Measurements from ENCODE around the gene CORO1C. TPM values are rescaled to one million over a fixed set of nuclear protein-coding genes. Genes with fewer than 3 reads are reported as not detected.

The CORO1C gene
- total RNA-seq, 1 experiment from 2014 or later = 138 TPM

GRCh38 chr12:108752387-108752786 is 21.1 kb upstream of the CORO1C start:
- Histone ChIP-seq H3K4me1 (ENCODE audit: control insufficient read depth in 1 of 2, insufficient read depth in 2 of 2, low read length in 2 of 2) (0 out of 4 replicates have a peak, but pooled peaks cover 0 to 3% of the 10 kb centered on the region in 2 experiments), H3K79me2 (ENCODE audit: insufficient read depth, low read length) (no peaks in the 10 kb centered on the region), H3K9me3 (ENCODE audit: control insufficient read depth in 1 of 2, insufficient read depth in 1 of 2, low read depth in 1 of 2, low read length in 2 of 2) (no peaks in the 10 kb centered on the region), H3K4me2 (ENCODE audit: low read length) (no peak overlapping the region), H3K27ac (ENCODE audit: low read depth, low read length) (no peak overlapping the region), H3K27me3 (ENCODE audit: insufficient read depth, low read length) (no peaks in the 10 kb centered on the region), H2AFZ (ENCODE audit: low read depth, low read length, poor library complexity, severe bottlenecking) (no peak overlapping the region), H3K9me2 (ENCODE audit: insufficient read depth) (no peaks in the 10 kb centered on the region), H3K9ac (ENCODE audit: low read length) (no peak overlapping the region), H3K36me3 (ENCODE audit: control insufficient read depth in 1 of 2, insufficient read depth in 2 of 2, low read length in 2 of 2) (no peaks in the 10 kb centered on the region), H4K20me1 (ENCODE audit: insufficient read depth) (no peaks in the 10 kb centered on the region), H3K4me3 (replicated peaks in 1 of 2; ENCODE audit: low read depth in 1 of 2, low read length in 2 of 2) (no peak overlapping the region)
- no TSS peak for BruUV-seq (replicated peaks)
- CTCF ChIA-PET = no interaction called here
- ATAC-seq = no peak
- POLR2A ChIA-PET = no interaction called here
- TF ChIP-seq ZNF274 (IDR thresholded peaks at IDR 0.05; ENCODE audit: low read depth, low read length) = no peak
- no peak for TF ChIP-seq EGR1 (IDR thresholded peaks at IDR 0.05; ENCODE audit: low read depth)
- TF ChIP-seq CBX3 (IDR thresholded peaks at IDR 0.05; ENCODE audit: low read depth) = no peak
- no peak for TF ChIP-seq SRF (IDR thresholded peaks at IDR 0.05; ENCODE audit: low read depth)
- TF ChIP-seq MAX (IDR thresholded peaks at IDR 0.05) = no peak
- TF ChIP-seq EZH2phosphoT487 (IDR thresholded peaks at IDR 0.05; ENCODE audit: borderline replicate concordance) = no peak
- no peak for TF ChIP-seq CEBPB (IDR thresholded peaks at IDR 0.05; ENCODE audit: low read depth)
- TF ChIP-seq RAD21 (IDR thresholded peaks at IDR 0.05; ENCODE audit: low read depth) = no peak
- TF ChIP-seq ZFX (IDR thresholded peaks at IDR 0.05) = no peak
- TF ChIP-seq ZBTB33 (IDR thresholded peaks at IDR 0.05; ENCODE audit: extremely low read depth, insufficient replicate concordance, low read length) = no peak
- no peak for TF ChIP-seq REST (IDR thresholded peaks at IDR 0.05; ENCODE audit: low read depth)
- TF ChIP-seq EZH2 (IDR thresholded peaks at IDR 0.05) = no peak
- no peak for TF ChIP-seq TCF7L2 (IDR thresholded peaks at IDR 0.05; ENCODE audit: borderline replicate concordance, extremely low read depth, insufficient read depth, insufficient read length)
- no peak for TF ChIP-seq POLR2AphosphoS5 (IDR thresholded peaks at IDR 0.05; ENCODE audit: low read depth, low read length)
- no peak for TF ChIP-seq ELF1 (IDR thresholded peaks at IDR 0.05; ENCODE audit: borderline replicate concordance, low read depth)
- no peak for TF ChIP-seq CTCF (IDR thresholded peaks at IDR 0.05 in 2 of 3, conservative IDR thresholded peaks at IDR 0.05 in 1 of 3; ENCODE audit: borderline replicate concordance in 1 of 3, insufficient read depth in 1 of 3, low read depth in 2 of 3, low read length in 2 of 3)
- no peak for TF ChIP-seq SP1 (IDR thresholded peaks at IDR 0.05; ENCODE audit: low read depth)
- RAD21 ChIA-PET (ENCODE audit: low non-redundant PET in 1 of 2, low total read pairs in 2 of 2, uncharacterized antibody in 2 of 2, unreplicated experiment in 2 of 2) = no interaction called here
- DNase-seq (ENCODE audit: low read depth, low spot score) = no peak
- intact Hi-C loops (cut with micrococcal nuclease) = no loop called here

Data from HCT116 (cell line).